Activated CD8-positive, alpha-beta T cell treated with anti-CD3 and anti-CD28 coated beads for 36 hours (primary cell): ENCODE data around the gene FBXL17. TPM values are rescaled to one million over a fixed set of nuclear protein-coding genes. Genes with fewer than 3 reads are reported as not detected.
"Not testable (repeated sequence)": the region's sequence is repeated elsewhere in the genome, so short reads cannot be mapped to it uniquely, and the experiment has no call there.

Source experiments
- ATAC-seq: fragments of 200-7000 bp; cut with Tn5 transposase; one replicate; pipeline ENCODE4 v1.10.0; 2021; ENCODE audit warnings: mild to moderate bottlenecking, moderate library complexity
- CTCF ChIA-PET: fragments of 350-600 bp; sonication (Branson Sonifier 250); formaldehyde crosslinking; loops from one replicate; lab custom pipeline; 2021; ENCODE audit warnings: antibody characterized with exemption; lab: Charles Lee
- POLR2A ChIA-PET: fragments of 350-600 bp; sonication (Branson Sonifier 250); formaldehyde crosslinking; loops from one replicate; lab custom pipeline; 2021; ENCODE audit warnings: antibody characterized with exemption; lab: Charles Lee
- DNase-seq: peaks from one replicate; pipeline ENCODE4 v3.0.0-alpha.2; 2020
- H3K27ac Mint-ChIP-seq: one replicate; pipeline ENCODE4 v1.8.0; 2021; ENCODE audit warnings: mild to moderate bottlenecking, mixed read lengths
- H3K27me3 Mint-ChIP-seq: one replicate; pipeline ENCODE4 v1.8.0; 2021; ENCODE audit warnings: mixed read lengths
- H3K36me3 Mint-ChIP-seq: one replicate; pipeline ENCODE4 v1.8.0; 2021; ENCODE audit warnings: low read depth, mixed read lengths
- H3K4me1 Mint-ChIP-seq: one replicate; pipeline ENCODE4 v1.8.0; 2021; ENCODE audit warnings: low read depth, mixed read lengths
- H3K4me3 Mint-ChIP-seq: one replicate; pipeline ENCODE4 v1.8.0; 2021; ENCODE audit warnings: mild to moderate bottlenecking, moderate library complexity, mixed read lengths
- H3K9me3 Mint-ChIP-seq: one replicate; pipeline ENCODE4 v1.8.0; 2021; ENCODE audit warnings: mixed read lengths
- intact Hi-C: fragments of 100-400 bp; cut with micrococcal nuclease; formaldehyde crosslinking; loops from one replicate; pipeline ENCODE4 v1.10.0; 2022
- total RNA-seq, 2 experiments: library from RNA; stranded (reverse); gene quantifications; one replicate each; pipeline ENCODE4 v1.2.3, GENCODE V29; 2021
- TF ChIP-seq, protein P1 (sequence below): fragments of 200-600 bp; IDR thresholded peaks from one replicate; pipeline ENCODE4 v1.8.0; 2022; ENCODE audit warnings: antibody characterized with exemption, mild to moderate bottlenecking

Gene FBXL17
- total RNA-seq, 2 experiments from 2014 or later = 3.0 to 5.3 TPM

DNA sequence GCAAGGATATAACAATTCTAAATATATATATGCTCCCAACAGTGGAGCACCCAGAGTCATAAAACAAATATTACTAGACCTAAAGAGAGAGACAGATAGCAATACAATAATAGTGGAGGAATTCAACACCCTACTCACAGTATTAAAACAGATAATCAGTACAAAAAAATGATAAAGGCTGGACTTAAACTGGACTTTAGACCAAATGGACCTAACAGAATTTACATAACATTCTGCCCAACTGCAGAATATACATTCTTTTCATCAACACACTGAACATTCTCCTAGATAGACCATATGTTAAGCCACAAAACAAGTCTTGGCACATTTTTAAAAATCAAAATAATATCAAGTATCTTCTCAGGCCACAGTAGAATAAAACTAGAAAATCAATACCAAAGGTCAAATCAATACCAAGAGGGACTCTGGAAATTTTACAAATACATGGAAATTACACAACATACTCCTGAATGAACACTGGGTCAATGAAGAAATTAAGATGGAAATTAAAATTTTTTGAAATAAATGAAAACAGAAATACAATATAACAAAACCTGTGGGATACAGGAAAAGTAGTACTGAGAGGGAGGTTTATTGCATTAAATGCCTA, 100.8 kb downstream of the FBXL17 start:
- peaks cover 21% of the 10 kb centered on the region for H3K9me3 Mint-ChIP-seq
- peaks cover 36% of the 10 kb centered on the region for H3K36me3 Mint-ChIP-seq
- no peak overlapping the region for H3K4me3 Mint-ChIP-seq
- ChIA-PET POLR2A (no interaction called here), CTCF (no interaction called here)
- TF ChIP-seq, protein P1, sequence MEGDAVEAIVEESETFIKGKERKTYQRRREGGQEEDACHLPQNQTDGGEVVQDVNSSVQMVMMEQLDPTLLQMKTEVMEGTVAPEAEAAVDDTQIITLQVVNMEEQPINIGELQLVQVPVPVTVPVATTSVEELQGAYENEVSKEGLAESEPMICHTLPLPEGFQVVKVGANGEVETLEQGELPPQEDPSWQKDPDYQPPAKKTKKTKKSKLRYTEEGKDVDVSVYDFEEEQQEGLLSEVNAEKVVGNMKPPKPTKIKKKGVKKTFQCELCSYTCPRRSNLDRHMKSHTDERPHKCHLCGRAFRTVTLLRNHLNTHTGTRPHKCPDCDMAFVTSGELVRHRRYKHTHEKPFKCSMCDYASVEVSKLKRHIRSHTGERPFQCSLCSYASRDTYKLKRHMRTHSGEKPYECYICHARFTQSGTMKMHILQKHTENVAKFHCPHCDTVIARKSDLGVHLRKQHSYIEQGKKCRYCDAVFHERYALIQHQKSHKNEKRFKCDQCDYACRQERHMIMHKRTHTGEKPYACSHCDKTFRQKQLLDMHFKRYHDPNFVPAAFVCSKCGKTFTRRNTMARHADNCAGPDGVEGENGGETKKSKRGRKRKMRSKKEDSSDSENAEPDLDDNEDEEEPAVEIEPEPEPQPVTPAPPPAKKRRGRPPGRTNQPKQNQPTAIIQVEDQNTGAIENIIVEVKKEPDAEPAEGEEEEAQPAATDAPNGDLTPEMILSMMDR = no peak
- ATAC-seq (no peak), DNase-seq (no peak)
- intact Hi-C loops = no loop called here
- no peak overlapping the region for H3K27ac Mint-ChIP-seq
- peaks cover 22% of the 10 kb centered on the region for H3K4me1 Mint-ChIP-seq
- H3K27me3 Mint-ChIP-seq = no peaks in the 10 kb centered on the region

GRCh38 chr5:108280248-108280647, 101.7 kb downstream of the FBXL17 start:
- CTCF ChIA-PET = no interaction called here
- TF ChIP-seq, protein P1 = no peak
- intact Hi-C loops = no loop called here
- peaks cover 22% of the 10 kb centered on the region for H3K4me1 Mint-ChIP-seq
- H3K27me3 Mint-ChIP-seq = no peaks in the 10 kb centered on the region
- POLR2A ChIA-PET = no interaction called here
- no peak for ATAC-seq
- peaks cover 21% of the 10 kb centered on the region for H3K9me3 Mint-ChIP-seq
- H3K36me3 Mint-ChIP-seq = peaks cover 35% of the 10 kb centered on the region
- peak overlapping the region; percentile 7 for H3K27ac Mint-ChIP-seq
- DNase-seq = no peak
- no peak overlapping the region for H3K4me3 Mint-ChIP-seq

DNA sequence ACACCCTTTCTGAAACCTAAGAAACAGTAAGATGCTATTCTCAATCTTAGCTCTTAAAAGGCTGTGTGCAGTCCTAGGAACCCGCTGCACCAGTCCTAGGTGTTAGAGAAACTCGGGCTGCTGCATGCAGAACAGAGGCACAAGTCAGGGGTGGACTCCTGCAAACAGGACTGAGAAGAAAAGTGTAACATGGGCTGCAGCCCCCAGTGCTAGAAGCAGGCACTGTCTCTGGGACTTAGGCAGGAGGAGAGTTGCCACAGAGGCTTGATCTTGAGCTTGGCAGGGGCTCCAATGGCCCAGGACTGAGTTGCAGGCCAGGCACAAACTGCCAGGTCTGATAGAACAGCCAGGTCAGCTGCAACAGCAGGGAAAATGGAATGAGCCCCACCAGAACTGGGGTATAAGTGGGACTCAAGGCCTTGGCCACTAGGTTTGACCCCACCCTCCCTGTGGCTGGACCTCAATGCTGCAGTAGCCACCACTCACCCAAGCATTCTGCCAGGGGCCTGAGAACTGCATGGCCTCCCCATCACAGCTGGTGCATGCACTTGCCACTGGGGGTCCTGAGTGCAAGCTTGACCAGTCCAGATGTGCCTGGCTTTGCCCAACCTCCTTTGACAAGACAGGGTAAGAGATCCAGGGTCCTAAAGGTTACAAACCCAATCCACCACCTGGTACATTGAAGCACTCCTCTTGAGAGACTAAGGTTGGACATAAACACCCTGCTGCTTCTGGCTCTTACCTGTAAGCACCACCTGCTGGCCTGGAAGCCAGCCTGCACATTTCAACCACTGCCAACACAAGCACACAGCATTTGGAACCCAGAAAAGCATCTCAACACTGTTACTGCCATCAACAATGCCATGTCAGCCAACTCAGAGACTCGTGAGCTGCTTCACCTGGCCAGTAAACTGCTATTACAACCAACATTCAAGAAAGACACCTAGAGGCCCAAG, 103.3 kb downstream of the FBXL17 start:
- ChIA-PET POLR2A (interaction anchor here (0.6 kb wide), 1 partner anchor 13 kb away, joined by 3 read pairs; no protein-coding TSS in a partner anchor), CTCF (interaction anchor here (0.8 to 1.3 kb wide), 2 partner anchors 18 to 19 kb away, joined by 3 to 4 read pairs; no protein-coding TSS in a partner anchor)
- TF ChIP-seq, protein P1 = no peak
- peaks cover 22% of the 10 kb centered on the region for H3K4me1 Mint-ChIP-seq
- DNase-seq (no peak), ATAC-seq (no peak)
- H3K27ac Mint-ChIP-seq = no peak overlapping the region
- H3K9me3 Mint-ChIP-seq = peaks cover 15% of the 10 kb centered on the region
- no peaks in the 10 kb centered on the region for H3K27me3 Mint-ChIP-seq
- peaks cover 27% of the 10 kb centered on the region for H3K36me3 Mint-ChIP-seq
- intact Hi-C loops = no loop called here
- H3K4me3 Mint-ChIP-seq = no peak overlapping the region

- Mint-ChIP-seq H3K36me3 (peaks cover 11% of the 10 kb centered on the region), H3K4me3 (no peak overlapping the region), H3K27me3 (no peaks in the 10 kb centered on the region), H3K9me3 (peaks cover 2% of the 10 kb centered on the region), H3K4me1 (peaks cover 19% of the 10 kb centered on the region), H3K27ac (no peak overlapping the region)
- ATAC-seq = no peak
- TF ChIP-seq, protein P1 = no peak
- CTCF ChIA-PET = interaction anchor here (4.3 kb wide), 1 partner anchor 15 kb away, joined by 16 read pairs; no protein-coding TSS in a partner anchor
- DNase-seq = no peak
- intact Hi-C loops = no loop called here
- POLR2A ChIA-PET = no interaction called here
Measured at GRCh38 chr5:108276187-108277050, 105.5 kb downstream of the FBXL17 start.

DNA sequence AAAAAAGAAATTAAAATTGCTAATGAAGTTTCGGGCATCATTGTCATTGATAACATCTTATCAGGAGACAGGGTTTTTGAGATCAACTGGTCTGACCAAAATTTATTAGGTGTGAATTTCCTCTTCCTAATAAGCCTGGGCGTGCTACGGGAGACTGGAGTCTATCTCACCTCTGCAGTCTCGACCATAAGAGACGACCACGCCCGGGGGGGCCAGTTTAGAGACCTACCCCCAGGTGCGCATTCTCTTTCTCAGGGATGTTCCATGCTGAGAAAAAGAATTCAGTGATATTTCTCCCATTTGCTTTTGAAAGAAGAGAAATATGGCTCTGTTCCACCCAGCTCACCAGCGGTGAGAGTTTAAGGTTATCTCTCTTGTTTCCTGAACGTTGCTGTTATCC, 107.8 kb downstream of the FBXL17 start:
- CTCF ChIA-PET = interaction anchor here (4.3 kb wide), 1 partner anchor 13 kb away, joined by 16 read pairs; no protein-coding TSS in a partner anchor

More for the DNA sequence above, 107.8 kb downstream of the FBXL17 start:
- DNase-seq, ATAC-seq, H3K4me3 Mint-ChIP-seq, H3K4me1 Mint-ChIP-seq, H3K27ac Mint-ChIP-seq, H3K27me3 Mint-ChIP-seq, H3K36me3 Mint-ChIP-seq, intact Hi-C loops, H3K9me3 Mint-ChIP-seq, POLR2A ChIA-PET: not testable (repeated sequence)
